Stimulated activated naive B cell treated with anti-CD40 and anti-IgM and Interleukin-4, amounts not matched to agents 10 μg/mL and 1 μg/mL and 100 μg/mL, for 72 hours (primary cell): ENCODE measurements around the gene MS4A1.

Source experiments
- ATAC-seq, 2 donors: fragments of 150-1000 bp; cut with Tn5 transposase; replicated peaks; 2 replicates each; pipeline ENCODE4 v1.10.0; 2021; ENCODE audit warnings: moderate library complexity in 1 of 2
- DNase-seq: peaks from one replicate; pipeline ENCODE4 v3.0.0; 2021
- H3K27ac Mint-ChIP-seq: one replicate; pipeline ENCODE4 v1.8.0; 2022; ENCODE audit warnings: mild to moderate bottlenecking, mixed read lengths
- H3K27me3 Mint-ChIP-seq, 2 donors: one replicate each; pipeline ENCODE4 v1.8.0; 2022; ENCODE audit warnings: mixed read lengths in 2 of 2
- H3K36me3 Mint-ChIP-seq, 2 donors: one replicate each; pipeline ENCODE4 v1.8.0; 2022; ENCODE audit warnings: mixed read lengths in 2 of 2, mild to moderate bottlenecking in 1 of 2
- H3K4me1 Mint-ChIP-seq, 2 donors: one replicate each; pipeline ENCODE4 v1.8.0; 2022; ENCODE audit warnings: mixed read lengths in 2 of 2, mild to moderate bottlenecking in 1 of 2
- H3K4me3 Mint-ChIP-seq, 2 donors: one replicate each; pipeline ENCODE4 v1.8.0; 2022; ENCODE audit warnings: mild to moderate bottlenecking in 2 of 2, mixed read lengths in 2 of 2, moderate library complexity in 1 of 2
- H3K9me3 Mint-ChIP-seq, 2 donors: one replicate each; pipeline ENCODE4 v1.8.0; 2022; ENCODE audit warnings: mixed read lengths in 2 of 2, mild to moderate bottlenecking in 1 of 2

MS4A1 gene

GRCh38 chr11:60513496-60514460 lies 58.1 kb downstream of the MS4A1 start:
- no peak for ATAC-seq
- H3K36me3 Mint-ChIP-seq, result no peaks in the 10 kb centered on the region
- H3K4me3 Mint-ChIP-seq, result no peak overlapping the region
- DNase-seq, result no peak
- peaks cover 0 to 5% of the 10 kb centered on the region in 2 donors for H3K27me3 Mint-ChIP-seq
- peaks cover 4 to 6% of the 10 kb centered on the region in 2 donors for H3K4me1 Mint-ChIP-seq
- no peaks in the 10 kb centered on the region for H3K9me3 Mint-ChIP-seq
- H3K27ac Mint-ChIP-seq, result no peak overlapping the region

GRCh38 chr11:60515144-60515855 lies 59.7 kb downstream of the MS4A1 start, which contains the start of gene MS4A13:
Gene MS4A13, plus strand, starts transcription at chr11:60515392. Its CDS starts 2,692 bp downstream, at chr11:60518084.
- H3K27ac Mint-ChIP-seq, result no peak within 1 kb of the TSS
- H3K9me3 Mint-ChIP-seq, result peaks cover 5 to 7% of the 10 kb centered on the region in 2 donors
- no peak for ATAC-seq
- H3K4me1 Mint-ChIP-seq, result peaks cover 6 to 12% of the 10 kb centered on the region in 2 donors
- H3K27me3 Mint-ChIP-seq, result peaks cover 7 to 12% of the 10 kb centered on the region in 2 donors
- no peak within 1 kb of the TSS for H3K4me3 Mint-ChIP-seq
- H3K36me3 Mint-ChIP-seq, result peaks cover 0 to 6% of the 10 kb centered on the region in 2 donors
- no peak for DNase-seq
